GM12864 (cell line): ENCODE results near the gene P2RX7.

Experiments
- DNase-seq: peaks from one replicate; pipeline ENCODE4 v3.0.0-alpha.2; 2011; ENCODE audit warnings: low read depth
- H3K4me3 ChIP-seq: 2 replicates; pipeline ENCODE4 v1.5.1; 2011; ENCODE audit warnings: mild to moderate bottlenecking, low read depth, low read length, control low read depth
- TF ChIP-seq, protein P1 (sequence below): IDR thresholded peaks from 2 replicates; pipeline ENCODE4 v1.5.1; 2011; ENCODE audit warnings: low read depth, mild to moderate bottlenecking, moderate library complexity, low read length, control low read depth, inconsistent platforms; ENCODE audit errors: missing control alignments

P2RX7 gene

DNA sequence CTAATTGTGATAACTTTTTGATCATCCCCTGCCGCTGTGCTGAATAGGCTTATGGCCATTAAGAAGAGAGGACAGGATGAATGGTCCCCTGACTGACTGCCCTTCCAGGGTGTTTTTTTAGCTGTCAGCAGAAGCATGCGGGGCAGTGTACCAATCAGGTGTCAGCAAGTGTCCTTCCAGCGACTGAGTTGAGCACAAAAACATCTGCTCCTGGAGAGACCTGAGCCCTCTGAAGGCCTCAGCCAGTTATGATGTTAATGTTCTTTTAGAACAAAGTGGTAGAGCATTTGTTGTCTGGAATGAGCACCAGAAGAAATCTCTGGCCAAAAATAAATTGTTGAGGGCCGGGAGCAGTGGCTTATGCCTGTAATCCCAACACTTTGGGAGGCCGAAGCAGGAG is 37.5 kb downstream of the P2RX7 start:
- TF ChIP-seq, protein P1, sequence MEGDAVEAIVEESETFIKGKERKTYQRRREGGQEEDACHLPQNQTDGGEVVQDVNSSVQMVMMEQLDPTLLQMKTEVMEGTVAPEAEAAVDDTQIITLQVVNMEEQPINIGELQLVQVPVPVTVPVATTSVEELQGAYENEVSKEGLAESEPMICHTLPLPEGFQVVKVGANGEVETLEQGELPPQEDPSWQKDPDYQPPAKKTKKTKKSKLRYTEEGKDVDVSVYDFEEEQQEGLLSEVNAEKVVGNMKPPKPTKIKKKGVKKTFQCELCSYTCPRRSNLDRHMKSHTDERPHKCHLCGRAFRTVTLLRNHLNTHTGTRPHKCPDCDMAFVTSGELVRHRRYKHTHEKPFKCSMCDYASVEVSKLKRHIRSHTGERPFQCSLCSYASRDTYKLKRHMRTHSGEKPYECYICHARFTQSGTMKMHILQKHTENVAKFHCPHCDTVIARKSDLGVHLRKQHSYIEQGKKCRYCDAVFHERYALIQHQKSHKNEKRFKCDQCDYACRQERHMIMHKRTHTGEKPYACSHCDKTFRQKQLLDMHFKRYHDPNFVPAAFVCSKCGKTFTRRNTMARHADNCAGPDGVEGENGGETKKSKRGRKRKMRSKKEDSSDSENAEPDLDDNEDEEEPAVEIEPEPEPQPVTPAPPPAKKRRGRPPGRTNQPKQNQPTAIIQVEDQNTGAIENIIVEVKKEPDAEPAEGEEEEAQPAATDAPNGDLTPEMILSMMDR, result no peak
- H3K4me3 ChIP-seq, result no peak overlapping the region
- no peak for DNase-seq

DNA sequence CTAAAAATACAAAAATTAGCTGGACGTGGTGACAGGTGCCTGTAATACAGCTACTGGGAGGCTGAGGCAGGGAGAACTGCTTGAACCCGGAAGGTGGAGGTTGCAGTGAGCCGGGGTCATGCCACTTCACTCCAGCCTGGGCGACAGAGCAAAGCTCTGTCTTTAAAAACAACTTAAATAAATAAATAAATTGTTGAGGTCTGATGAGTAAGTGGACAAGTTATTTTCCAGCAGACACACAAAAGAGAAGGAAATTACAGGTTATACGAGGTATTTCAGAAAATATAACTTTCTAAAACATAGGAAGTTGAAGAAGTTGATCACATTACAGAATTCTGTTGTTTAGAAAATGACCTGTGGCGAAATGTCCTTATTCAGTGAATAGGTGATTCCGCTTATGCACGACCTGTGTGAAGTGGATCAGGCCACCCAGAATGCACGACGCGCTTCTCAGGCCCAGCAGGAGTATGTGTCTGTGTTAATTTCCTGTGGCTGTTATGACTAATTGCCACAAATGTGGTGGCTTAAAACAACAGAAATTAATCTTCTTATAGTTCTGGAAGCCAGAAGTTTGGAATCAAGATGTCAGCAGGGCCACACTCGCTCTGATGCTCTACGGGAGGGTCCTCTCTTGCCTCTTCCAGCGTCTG is 38.1 kb downstream of the P2RX7 start:
- TF ChIP-seq, protein P1, result no peak
- no peak for DNase-seq

DNA sequence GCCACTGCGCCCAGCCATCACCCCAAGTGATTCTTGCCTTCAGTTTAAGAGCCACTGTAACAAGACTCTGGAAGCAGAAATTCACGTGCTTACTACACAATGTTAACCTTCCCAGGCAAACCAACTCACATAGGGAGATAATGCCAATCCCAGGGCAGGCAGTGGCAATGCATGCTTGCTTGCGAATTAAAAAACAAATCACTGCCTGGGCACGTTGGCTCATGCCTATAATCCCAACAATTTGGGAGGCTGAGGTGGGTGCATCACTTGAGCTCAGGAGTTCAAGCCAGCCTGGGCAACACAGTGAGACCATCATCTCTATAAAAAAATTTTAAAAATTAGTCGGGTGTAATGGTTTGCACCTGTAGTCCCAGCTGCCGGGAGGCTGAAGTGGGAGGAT is 39.5 kb downstream of the P2RX7 start:
- TF ChIP-seq, protein P1, result no peak
- no peak for DNase-seq
- no peak overlapping the region for H3K4me3 ChIP-seq

More for the DNA sequence above, 38.1 kb downstream of the P2RX7 start:
- H3K4me3 ChIP-seq, result no peak overlapping the region

DNA sequence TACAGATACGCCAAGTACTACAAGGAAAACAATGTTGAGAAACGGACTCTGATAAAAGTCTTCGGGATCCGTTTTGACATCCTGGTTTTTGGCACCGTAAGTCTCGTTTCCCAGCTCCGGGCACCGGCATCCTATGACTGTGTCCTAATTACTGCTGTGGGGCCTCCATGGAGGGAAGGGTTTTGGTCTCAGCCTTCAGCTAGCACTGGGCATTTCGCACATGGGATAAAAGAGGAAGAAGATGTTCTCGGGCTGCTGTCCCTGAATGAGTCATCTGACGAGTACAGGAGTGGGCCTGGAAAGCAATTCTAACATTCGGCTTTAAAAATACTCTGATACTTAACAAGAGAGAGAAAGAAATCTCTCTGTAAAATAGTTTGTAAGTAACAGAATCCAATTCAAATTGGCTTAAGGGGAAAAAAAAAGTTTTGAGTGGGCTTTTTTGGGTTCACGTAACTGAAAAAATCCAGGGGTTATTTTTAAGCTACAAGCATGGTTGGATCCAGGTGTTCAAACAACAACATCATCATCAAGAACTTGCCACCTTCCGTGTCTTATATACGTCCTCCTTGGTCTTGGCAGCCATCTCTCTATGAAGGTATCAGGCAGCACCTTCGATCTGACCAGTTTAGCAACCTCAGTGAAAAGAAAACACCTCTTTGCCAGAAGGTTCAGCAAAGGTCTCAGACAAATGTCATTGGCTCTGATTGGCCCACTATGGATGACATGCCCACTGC is 42.9 kb downstream of the P2RX7 start:
- TF ChIP-seq, protein P1, result no peak
- H3K4me3 ChIP-seq, result no peak overlapping the region
- no peak for DNase-seq

DNA sequence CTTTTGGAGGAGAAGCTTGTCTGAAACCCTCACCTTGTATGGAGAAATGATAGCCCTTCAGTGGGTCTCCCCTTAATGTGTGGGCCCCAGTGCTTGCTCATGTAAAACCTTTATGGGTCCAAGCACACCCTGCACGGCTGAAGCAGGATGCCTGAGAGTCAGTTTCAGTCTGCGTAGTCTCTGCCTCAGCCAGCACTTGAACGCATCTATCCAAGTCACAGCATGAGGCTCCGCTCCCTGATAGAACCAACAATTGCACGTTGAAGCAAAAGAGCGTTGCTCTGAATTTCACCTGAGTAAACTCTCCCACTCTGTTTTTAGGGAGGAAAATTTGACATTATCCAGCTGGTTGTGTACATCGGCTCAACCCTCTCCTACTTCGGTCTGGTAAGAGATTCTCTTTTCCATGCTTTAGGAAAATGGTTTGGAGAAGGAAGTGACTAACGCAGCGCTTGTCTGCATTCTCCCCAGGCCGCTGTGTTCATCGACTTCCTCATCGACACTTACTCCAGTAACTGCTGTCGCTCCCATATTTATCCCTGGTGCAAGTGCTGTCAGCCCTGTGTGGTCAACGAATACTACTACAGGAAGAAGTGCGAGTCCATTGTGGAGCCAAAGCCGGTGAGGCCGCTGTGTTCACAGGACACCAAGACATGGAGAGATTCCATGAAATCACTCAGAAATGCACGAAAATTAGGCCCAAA is 44.3 kb downstream of the P2RX7 start:
- no peak overlapping the region for H3K4me3 ChIP-seq
- TF ChIP-seq, protein P1, result no peak
- DNase-seq, result no peak

DNA sequence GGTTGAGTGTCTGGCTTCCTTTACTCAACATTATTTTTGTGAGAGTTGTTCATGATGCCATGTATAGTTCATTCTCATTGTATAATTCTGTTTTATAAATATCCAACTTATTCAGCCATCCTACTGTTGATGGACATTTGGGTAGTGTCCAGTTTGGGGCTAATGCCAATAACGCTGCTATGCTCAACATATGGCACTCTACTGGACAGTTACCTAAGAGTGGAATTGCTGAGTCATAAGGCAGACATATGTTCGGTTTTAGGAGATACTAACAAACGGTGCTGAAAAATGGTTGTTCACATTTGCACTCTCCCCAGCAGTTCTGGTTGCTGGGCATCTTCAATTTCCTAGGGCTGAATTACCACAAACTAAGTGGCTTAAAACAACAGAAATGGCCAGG is 48.5 kb downstream of the P2RX7 start:
- DNase-seq, result no peak
- TF ChIP-seq, protein P1, result no peak
- H3K4me3 ChIP-seq, result no peak overlapping the region
